Measurements from ENCODE around the gene QSOX2.

The QSOX2 gene

DNA sequence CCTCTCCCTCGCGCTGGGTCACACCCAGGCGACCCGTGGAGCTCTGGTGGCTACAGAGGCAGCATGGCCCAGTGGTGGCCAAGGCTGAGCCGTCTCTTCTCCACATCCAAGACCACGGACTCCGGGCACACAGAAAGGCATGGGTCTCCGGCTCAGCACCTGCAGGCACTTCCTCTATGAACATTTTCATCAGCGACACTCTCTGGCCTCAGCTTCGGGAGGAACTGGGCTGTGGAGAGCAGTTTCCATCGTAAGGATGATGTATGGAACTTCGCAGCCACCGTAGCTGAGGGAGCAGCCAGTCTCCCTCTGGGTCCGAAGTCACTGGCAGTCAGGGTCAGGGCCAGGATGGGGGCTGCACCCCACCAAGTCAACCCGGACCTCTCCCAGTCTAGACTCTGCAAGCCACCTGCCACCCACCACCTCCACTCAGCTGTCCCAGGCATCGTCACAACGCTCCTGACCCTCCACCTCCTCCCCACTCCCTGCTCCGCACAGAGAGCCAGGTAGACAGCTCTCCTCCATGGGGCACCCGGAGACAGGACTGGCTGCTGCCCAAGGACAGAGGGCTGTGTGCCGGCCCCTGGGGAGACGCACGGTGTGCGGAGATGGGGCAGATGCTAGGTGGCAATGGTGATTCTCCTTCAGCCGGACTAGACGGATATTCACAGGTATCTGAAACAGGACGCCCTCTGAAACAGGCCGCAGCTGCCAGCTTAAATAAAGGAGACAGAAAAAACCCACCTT, 9.7 kb downstream of the QSOX2 start:
- no peak for DNase-seq

GRCh38 chr9:136235171-136235570, 10.4 kb downstream of the QSOX2 start:
- DNase-seq = no peak

DNA sequence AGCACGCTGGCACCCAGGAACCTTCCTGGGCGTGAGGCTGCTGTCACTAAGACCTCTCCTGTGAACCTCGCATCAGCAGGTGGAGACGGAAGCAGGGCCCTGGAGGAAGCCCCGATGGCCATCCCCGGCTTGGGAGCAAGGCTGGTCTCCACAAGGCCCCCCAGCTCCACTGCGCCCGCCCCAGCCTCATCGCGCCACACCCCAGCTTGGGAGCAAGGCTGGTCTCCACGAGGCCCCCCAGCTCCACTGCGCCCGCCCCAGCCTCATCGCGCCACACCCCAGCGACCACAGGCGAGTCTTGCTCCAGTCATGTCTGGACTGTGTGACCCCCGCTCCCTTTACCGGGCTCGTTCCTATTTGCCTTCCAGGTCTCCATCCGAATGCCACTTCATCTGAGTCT, 11.0 kb downstream of the QSOX2 start:
- DNase-seq = no peak

DNA sequence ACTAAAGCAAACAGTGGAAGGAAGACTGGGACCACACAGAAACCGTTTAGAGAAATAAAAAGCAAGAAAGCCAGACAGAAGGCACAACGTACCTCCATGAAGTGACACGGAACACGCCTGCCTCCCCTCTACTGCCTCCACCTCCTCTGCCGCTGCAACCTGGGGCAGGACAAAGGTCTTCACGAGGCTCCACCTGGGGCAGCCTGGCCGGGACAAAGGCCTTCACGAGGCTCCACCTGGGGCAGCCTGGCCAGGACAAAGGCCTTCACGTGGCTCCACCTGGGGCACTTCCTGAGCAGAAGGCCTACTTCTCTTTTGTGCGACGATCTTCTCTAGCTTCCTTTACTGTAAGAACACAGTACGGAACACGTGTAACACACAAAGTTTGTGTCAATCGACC, 11.7 kb downstream of the QSOX2 start:
- no peak for DNase-seq

GRCh38 chr9:136233411-136233810, 12.2 kb downstream of the QSOX2 start:
- no peak for DNase-seq

- DNase-seq = no peak
Measured at GRCh38 chr9:136232969-136233368, 12.6 kb downstream of the QSOX2 start.

DNA sequence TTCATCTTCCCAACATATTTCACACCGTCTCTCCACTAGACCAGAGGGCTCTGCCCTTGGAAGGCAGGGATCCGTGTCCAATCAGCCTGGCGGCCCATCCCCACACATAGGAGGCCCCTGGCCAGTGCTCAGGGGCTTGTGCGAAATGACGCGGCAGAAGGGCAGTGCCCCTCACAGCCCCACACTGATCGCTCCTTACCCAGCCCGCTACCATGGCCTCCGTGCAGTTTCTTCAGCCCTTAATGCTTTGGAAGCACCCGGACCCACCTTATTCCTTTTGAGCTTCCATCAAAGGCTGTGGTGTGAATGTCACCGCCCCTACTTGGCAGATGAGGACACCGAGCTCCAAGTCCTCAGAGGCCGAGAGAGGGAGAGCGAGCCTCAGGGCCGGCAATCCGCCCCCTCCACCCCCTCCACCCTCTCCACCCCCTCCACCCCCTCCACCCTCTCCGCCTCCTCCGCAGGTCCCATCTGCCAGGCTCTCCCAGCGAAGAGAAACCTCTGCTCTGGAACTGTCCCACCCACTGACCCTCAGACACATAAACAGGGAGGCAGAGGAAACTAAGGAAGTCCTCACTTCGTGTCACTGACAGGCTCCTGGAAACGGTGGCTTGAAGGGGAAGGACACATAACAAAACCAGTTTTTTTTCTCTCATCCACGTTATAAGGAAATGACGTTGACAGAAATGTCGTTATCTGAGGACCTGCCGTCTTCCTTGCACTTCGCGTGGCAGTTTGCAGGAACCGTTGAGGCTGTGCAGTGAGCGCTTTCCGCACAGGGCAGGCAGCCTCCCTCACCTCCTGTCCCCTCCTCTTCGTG, 13.9 kb downstream of the QSOX2 start:
- DNase-seq = no peak

- DNase-seq = no peak
Measured at GRCh38 chr9:136230773-136231172, 14.8 kb downstream of the QSOX2 start.

GRCh38 chr9:136230365-136230764, 15.2 kb downstream of the QSOX2 start:
- DNase-seq = no peak

DNA sequence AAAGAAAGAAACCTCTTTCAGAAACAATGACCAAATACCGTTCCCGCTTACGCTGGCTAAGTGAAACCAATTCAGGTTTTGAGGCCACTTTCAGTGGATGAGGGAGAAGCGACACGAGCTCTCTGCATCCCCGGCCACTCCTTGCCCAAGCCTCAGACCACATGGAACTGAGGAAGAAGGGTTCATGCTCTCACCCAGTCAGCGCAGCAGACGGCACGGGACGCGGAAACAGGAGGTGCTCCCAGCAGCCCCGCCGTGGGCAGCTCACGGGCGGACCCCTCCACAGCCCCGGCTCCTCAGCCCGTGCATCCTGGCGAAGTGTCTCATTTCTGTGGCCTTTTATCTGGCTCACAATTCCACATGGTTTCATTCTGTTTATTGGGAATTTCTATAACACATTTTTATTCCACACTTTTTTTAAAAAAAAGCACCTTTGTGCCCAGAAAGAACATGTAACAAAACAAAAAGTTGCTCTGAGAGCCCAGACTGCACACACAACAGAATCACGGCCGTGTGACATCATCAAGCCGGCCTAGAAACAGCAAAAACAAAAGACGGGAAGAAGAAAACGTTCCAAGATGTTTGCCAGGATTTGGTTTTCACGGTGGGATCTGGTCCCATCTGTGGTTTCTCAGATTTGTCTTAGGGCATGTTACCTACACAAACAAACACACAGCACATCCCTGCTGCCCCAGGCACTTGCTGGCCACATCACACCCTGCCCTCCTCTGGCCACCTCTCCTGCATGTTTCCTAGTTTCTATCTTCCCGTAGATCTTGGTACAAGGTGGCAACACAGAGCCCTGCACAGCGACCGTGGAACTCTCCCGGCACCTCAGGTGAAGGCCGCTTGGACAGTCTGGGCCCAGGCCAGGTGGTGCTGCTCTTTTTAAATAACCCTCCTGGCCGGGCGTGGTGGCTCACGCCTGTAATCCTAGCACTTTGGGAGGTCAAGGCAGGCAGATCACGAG, 16.2 kb downstream of the QSOX2 start:
- no peak for DNase-seq

DNA sequence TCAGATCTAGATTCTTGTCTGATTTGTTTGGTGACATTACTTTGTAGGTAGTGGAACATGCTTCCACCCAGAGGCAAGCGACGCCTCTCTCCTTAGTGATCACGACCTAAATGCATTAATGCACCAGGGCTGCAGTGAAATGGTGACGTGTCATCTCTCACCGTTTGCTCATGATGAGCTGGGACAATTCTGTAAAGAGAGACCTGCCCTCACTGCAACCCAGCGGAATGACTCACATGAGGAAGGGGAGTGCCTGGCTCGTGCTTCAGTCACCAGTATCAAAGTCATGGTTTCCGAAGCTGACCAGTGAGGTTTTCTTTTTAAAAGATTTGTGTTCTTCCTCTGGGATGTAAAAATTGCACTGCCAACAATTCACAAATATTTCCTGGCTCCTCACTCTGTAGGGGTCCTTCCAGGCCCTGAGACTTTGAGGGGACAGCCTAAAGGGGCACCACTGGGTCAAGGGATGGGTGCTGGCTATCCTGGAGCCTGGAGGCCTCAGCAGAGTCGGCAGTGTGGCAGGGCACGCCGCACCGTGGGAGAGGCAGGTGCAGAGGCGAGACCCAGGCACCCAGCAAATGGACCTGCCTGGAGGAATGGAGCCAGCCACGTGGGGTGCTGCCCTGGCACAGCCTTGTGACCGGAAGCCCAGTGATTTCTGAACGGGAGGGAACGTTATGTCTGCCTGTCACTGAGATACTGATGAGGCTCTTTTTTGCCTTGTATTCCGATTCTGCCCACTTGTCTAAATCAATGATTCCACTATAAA, 17.3 kb downstream of the QSOX2 start:
- peak; percentile 71 for DNase-seq

GRCh38 chr9:136226680-136227407, 18.8 kb downstream of the QSOX2 start:
- no peak for DNase-seq

GRCh38 chr9:136225748-136226679, 19.6 kb downstream of the QSOX2 start:
- DNase-seq = peak; percentile 33

DNA sequence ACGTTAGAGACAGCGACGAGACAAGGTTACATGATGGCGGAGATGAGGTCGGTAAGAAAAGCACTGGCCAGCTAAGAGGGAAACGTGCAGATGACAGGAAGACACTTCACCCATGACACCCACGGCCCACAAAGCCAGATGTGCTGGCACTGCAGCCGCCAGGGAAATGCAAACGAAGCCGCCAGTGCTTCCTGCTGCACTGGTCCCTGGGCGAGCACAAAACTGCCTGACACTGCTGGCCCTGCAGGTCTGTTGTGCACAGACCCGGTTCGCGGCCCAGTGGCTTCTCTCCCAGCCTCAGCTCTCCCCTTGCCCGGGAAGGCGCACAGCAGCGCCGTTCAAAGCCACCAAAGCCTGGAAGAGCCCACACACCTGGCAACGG, 20.3 kb downstream of the QSOX2 start:
- DNase-seq = no peak

GRCh38 chr9:136223871-136224640, 21.6 kb downstream of the QSOX2 start:
- no peak for DNase-seq

DNA sequence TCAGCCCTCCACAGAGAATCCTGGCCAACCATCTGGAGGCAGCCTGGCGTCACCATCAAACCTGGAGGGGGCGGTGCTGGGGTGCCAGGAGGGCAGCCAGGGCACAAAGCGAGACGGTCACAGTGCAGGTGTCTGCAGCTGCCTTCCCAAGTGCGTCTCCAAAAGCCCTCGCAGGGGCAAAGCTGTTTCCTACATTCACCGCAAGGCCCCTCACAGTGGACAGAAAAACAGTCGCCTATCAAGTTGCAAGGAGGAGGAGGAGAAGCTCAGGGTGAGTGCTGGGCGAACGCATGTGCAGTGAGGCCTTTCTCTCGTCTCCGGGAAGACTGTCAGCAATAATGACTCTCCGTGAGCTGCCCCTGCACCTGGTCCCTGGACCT, 22.7 kb downstream of the QSOX2 start:
- no peak for DNase-seq

- no peak for DNase-seq
Measured at GRCh38 chr9:136222166-136222905, 23.3 kb downstream of the QSOX2 start.

- peak; percentile 16 for DNase-seq
Measured at GRCh38 chr9:136220017-136220729, 25.4 kb downstream of the QSOX2 start.
